GM12878 (cell line): ENCODE data around the gene SINHCAF.

Experiments
- CBX3 ChIP-seq: fragments of 200-600 bp; sonication (generic); IDR thresholded peaks from 2 replicates; pipeline ENCODE4 v1.6.1; 2016; ENCODE audit warnings: low read depth, borderline replicate concordance
- CHD1 ChIP-seq: IDR thresholded peaks from 2 replicates; pipeline ENCODE4 v1.6.1; 2012; ENCODE audit warnings: low read depth, low read length, improper control_type of control experiment
- CTCF ChIP-seq, 3 experiments: IDR thresholded peaks in 2 of 3; conservative IDR thresholded peaks in 1 of 3; 2 replicates each; pipeline ENCODE4 v1.5.1; 2011; ENCODE audit warnings: low read depth in 3 of 3, low read length in 3 of 3, mild to moderate bottlenecking in 3 of 3, control low read depth in 2 of 3, moderate library complexity in 2 of 3, inconsistent platforms in 1 of 3, mixed read lengths in 1 of 3; ENCODE audit not compliant: control insufficient read depth in 2 of 3, insufficient read depth in 1 of 3; ENCODE audit errors: extremely low read depth in 1 of 3
- MXI1 ChIP-seq: fragments of 150-350 bp; IDR thresholded peaks from 2 replicates; pipeline ENCODE4 v1.6.1; 2011; ENCODE audit warnings: low read depth, mild to moderate bottlenecking, inconsistent platforms, low read length, improper control_type of control experiment
- PAX5 ChIP-seq: IDR thresholded peaks from 2 replicates; pipeline ENCODE4 v1.6.1; 2011; ENCODE audit warnings: low read depth, low read length, borderline replicate concordance
- PBX3 ChIP-seq: IDR thresholded peaks from 2 replicates; pipeline ENCODE4 v1.6.1; 2011; ENCODE audit warnings: mild to moderate bottlenecking, low read depth, low read length, moderate library complexity; ENCODE audit not compliant: insufficient replicate concordance
- POLR2AphosphoS5 ChIP-seq: IDR thresholded peaks from 2 replicates; pipeline ENCODE4 v1.6.1; 2011; ENCODE audit warnings: mild to moderate bottlenecking, low read length, inconsistent platforms
- SMAD1 ChIP-seq: fragments of 450-650 bp; IDR thresholded peaks from 2 replicates; pipeline ENCODE4 v1.6.1; 2018; ENCODE audit warnings: mild to moderate bottlenecking, low read depth; ENCODE audit not compliant: partially characterized antibody
- SUZ12 ChIP-seq: fragments of 200-600 bp; sonication (generic); IDR thresholded peaks from one replicate; pipeline ENCODE4 v1.6.1; 2018; ENCODE audit warnings: antibody characterized with exemption, mild to moderate bottlenecking; ENCODE audit not compliant: unreplicated experiment
- ZNF384 ChIP-seq: IDR thresholded peaks from 2 replicates; pipeline ENCODE4 v1.6.1; 2012; ENCODE audit warnings: low read depth, mild to moderate bottlenecking, low read length, improper control_type of control experiment, borderline replicate concordance
- TF ChIP-seq, protein P1 (sequence below): fragments of 450-650 bp; formaldehyde crosslinking; IDR thresholded peaks from 2 replicates; pipeline ENCODE4 v1.4.0; 2020; ENCODE audit warnings: mild to moderate bottlenecking, moderate library complexity

DNA sequence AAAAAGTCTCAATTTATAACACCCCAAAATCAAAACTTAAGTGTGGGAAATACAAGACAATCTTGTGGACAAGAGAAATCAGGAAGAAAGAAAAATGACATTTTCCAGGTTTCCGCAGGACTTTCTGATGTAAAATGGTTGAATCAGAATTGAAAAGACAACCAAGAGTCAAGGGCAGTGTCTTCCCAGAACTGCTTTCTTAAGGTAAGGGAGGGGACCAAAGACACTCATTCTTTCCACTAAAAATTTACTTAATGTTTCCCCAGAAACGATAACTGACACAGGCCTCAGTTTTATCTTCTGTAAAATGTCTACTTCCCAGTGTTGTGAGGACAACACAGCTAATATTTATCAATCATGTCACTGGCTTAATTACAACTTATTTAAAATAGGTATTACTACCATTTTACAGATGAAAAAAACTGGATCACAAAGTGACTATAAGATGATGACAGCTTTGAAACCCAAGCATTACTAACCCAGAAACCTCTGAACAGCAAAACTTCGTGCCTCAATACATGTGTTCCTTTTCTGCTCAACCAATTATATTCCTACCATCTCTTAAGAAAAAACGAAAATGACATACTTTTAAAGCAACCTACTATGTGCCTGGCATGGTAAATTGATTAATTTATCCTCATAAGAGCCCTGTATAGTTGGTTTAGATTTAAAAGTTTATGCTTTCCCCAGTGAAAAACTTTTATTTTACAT, 4.6 kb downstream of the SINHCAF start:
- TF ChIP-seq CTCF (IDR thresholded peaks at IDR 0.05 in 2 of 3, conservative IDR thresholded peaks at IDR 0.05 in 1 of 3; ENCODE audit: control insufficient read depth in 2 of 3, extremely low read depth in 1 of 3, insufficient read depth in 1 of 3, low read depth in 3 of 3, low read length in 3 of 3) (no peak), SMAD1 (no peak), ZNF384 (no peak), CBX3 (no peak), CHD1 (no peak), PBX3 (no peak), SUZ12 (no peak), POLR2AphosphoS5 (no peak), MXI1 (no peak), PAX5 (no peak)
- TF ChIP-seq, protein P1, sequence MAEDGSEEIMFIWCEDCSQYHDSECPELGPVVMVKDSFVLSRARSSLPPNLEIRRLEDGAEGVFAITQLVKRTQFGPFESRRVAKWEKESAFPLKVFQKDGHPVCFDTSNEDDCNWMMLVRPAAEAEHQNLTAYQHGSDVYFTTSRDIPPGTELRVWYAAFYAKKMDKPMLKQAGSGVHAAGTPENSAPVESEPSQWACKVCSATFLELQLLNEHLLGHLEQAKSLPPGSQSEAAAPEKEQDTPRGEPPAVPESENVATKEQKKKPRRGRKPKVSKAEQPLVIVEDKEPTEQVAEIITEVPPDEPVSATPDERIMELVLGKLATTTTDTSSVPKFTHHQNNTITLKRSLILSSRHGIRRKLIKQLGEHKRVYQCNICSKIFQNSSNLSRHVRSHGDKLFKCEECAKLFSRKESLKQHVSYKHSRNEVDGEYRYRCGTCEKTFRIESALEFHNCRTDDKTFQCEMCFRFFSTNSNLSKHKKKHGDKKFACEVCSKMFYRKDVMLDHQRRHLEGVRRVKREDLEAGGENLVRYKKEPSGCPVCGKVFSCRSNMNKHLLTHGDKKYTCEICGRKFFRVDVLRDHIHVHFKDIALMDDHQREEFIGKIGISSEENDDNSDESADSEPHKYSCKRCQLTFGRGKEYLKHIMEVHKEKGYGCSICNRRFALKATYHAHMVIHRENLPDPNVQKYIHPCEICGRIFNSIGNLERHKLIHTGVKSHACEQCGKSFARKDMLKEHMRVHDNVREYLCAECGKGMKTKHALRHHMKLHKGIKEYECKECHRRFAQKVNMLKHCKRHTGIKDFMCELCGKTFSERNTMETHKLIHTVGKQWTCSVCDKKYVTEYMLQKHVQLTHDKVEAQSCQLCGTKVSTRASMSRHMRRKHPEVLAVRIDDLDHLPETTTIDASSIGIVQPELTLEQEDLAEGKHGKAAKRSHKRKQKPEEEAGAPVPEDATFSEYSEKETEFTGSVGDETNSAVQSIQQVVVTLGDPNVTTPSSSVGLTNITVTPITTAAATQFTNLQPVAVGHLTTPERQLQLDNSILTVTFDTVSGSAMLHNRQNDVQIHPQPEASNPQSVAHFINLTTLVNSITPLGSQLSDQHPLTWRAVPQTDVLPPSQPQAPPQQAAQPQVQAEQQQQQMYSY (CRISPR knock-in tag): no peak
